ENCODE measurements around the gene MCEE. TPM values are rescaled to one million over a fixed set of nuclear protein-coding genes. Genes with fewer than 3 reads are reported as not detected.

Gene MCEE
- total and polyA plus RNA-seq, 2 experiments from 2014 or later = 32.8 to 51.1 TPM

GRCh38 chr2:71071681-71072398, 58.2 kb downstream of the MCEE start:
- TF ChIP-seq CTCF (IDR thresholded peaks at IDR 0.05; ENCODE audit: low read depth, low read length) = no peak
- DNase-seq (ENCODE audit: low read depth in 1 of 2, low spot score in 1 of 2) = no peak
- H3K36me3 ChIP-seq = peaks cover 12% of the 10 kb centered on the region

GRCh38 chr2:71070294-71071093, 59.5 kb downstream of the MCEE start:
- Histone ChIP-seq H3K27ac (no peak overlapping the region), H3K9me3 (ENCODE audit: low read depth) (no peaks in the 10 kb centered on the region), H3K36me3 (peaks cover 9% of the 10 kb centered on the region), H3K27me3 (no peaks in the 10 kb centered on the region), H3K4me3 (no peak overlapping the region), H3K4me1 (ENCODE audit: low read depth) (peaks cover 5% of the 10 kb centered on the region)
- DNase-seq (ENCODE audit: low read depth in 1 of 2, low spot score in 1 of 2) = peak; percentile 47 to 54
- peak; percentile 32 for TF ChIP-seq CTCF (IDR thresholded peaks at IDR 0.05; ENCODE audit: low read depth, low read length)

More at GRCh38 chr2:71071681-71072398, 58.2 kb downstream of the MCEE start:
- no peaks in the 10 kb centered on the region for H3K9me3 ChIP-seq (ENCODE audit: low read depth)
- H3K4me1 ChIP-seq (ENCODE audit: low read depth) = peaks cover 5% of the 10 kb centered on the region
- no peaks in the 10 kb centered on the region for H3K27me3 ChIP-seq
- H3K4me3 ChIP-seq = no peak overlapping the region
- no peak overlapping the region for H3K27ac ChIP-seq

GRCh38 chr2:71069376-71069775, 60.7 kb downstream of the MCEE start:
- Histone ChIP-seq H3K9me3 (ENCODE audit: low read depth) (no peaks in the 10 kb centered on the region), H3K36me3 (peaks cover 9% of the 10 kb centered on the region), H3K4me3 (peak overlapping the region; percentile 69), H3K27ac (no peak overlapping the region), H3K4me1 (ENCODE audit: low read depth) (peaks cover 5% of the 10 kb centered on the region), H3K27me3 (no peaks in the 10 kb centered on the region)
- DNase-seq (ENCODE audit: low read depth in 1 of 2, low spot score in 1 of 2) = no peak
- no peak for TF ChIP-seq CTCF (IDR thresholded peaks at IDR 0.05; ENCODE audit: low read depth, low read length)

- no peak for TF ChIP-seq CTCF (IDR thresholded peaks at IDR 0.05; ENCODE audit: low read depth, low read length)
- H3K36me3 ChIP-seq = peaks cover 7% of the 10 kb centered on the region
- DNase-seq (ENCODE audit: low read depth in 1 of 2, low spot score in 1 of 2) = peak; percentile 96 to 98
- H3K27ac ChIP-seq = peak within 1 kb of the TSS; percentile 80
- H3K4me3 ChIP-seq = peak within 1 kb of the TSS; percentile 69
- no peaks in the 10 kb centered on the region for H3K27me3 ChIP-seq
- peaks cover 5% of the 10 kb centered on the region for H3K4me1 ChIP-seq (ENCODE audit: low read depth)
- H3K9me3 ChIP-seq (ENCODE audit: low read depth) = no peaks in the 10 kb centered on the region
Measured at GRCh38 chr2:71068218-71069035, 61.6 kb downstream of the MCEE start, which contains the start of gene NAGK. TSS of gene NAGK (plus strand) at chr2:71068648. CDS start at chr2:71068684, 36 bp downstream.

GRCh38 chr2:71067567-71068217, 62.3 kb downstream of the MCEE start:
- Histone ChIP-seq H3K4me3 (peak overlapping the region; percentile 69), H3K27ac (peak overlapping the region; percentile 80), H3K36me3 (peaks cover 1% of the 10 kb centered on the region), H3K27me3 (no peaks in the 10 kb centered on the region), H3K9me3 (ENCODE audit: low read depth) (no peaks in the 10 kb centered on the region), H3K4me1 (ENCODE audit: low read depth) (peaks cover 5% of the 10 kb centered on the region)
- TF ChIP-seq CTCF (IDR thresholded peaks at IDR 0.05; ENCODE audit: low read depth, low read length) = no peak
- peak in 1 of 2 donors; percentile 54 for DNase-seq (ENCODE audit: low read depth in 1 of 2, low spot score in 1 of 2)
